H9 (cell line): ENCODE data around the gene TPGS2. TPM values are rescaled to one million over a fixed set of nuclear protein-coding genes. Genes with fewer than 3 reads are reported as not detected.
"Not testable (repeated sequence)": the region's sequence is repeated elsewhere in the genome, so short reads cannot be mapped to it uniquely, and the experiment has no call there.

Experiments used
- DNase-seq: peaks from one replicate; pipeline ENCODE4 v3.0.0-alpha.2; 2017
- H2AFZ ChIP-seq: one replicate; pipeline ENCODE4 v1.6.1; 2013; ENCODE audit warnings: mild to moderate bottlenecking, low read length, control low read depth, moderate library complexity
- H2AK5ac ChIP-seq: 2 replicates; pipeline ENCODE4 v1.6.1; 2013; ENCODE audit warnings: low read length, control low read depth, mixed read lengths; ENCODE audit not compliant: insufficient read length
- H2BK120ac ChIP-seq: one replicate; pipeline ENCODE4 v1.6.1; 2013; ENCODE audit warnings: low read depth, mild to moderate bottlenecking, low read length, control low read depth, inconsistent platforms; ENCODE audit not compliant: poor library complexity, severe bottlenecking
- H2BK12ac ChIP-seq: 2 replicates; pipeline ENCODE4 v1.6.1; 2013; ENCODE audit warnings: low read length, control low read depth, mixed read lengths, low read depth; ENCODE audit not compliant: insufficient read length
- H2BK15ac ChIP-seq: 2 replicates; pipeline ENCODE4 v1.6.1; 2013; ENCODE audit warnings: low read depth, low read length, control low read depth
- H2BK20ac ChIP-seq: one replicate; pipeline ENCODE4 v1.6.1; 2013; ENCODE audit warnings: low read depth, mild to moderate bottlenecking, low read length, control low read depth, inconsistent platforms; ENCODE audit not compliant: poor library complexity, severe bottlenecking
- H2BK5ac ChIP-seq: 2 replicates; pipeline ENCODE4 v1.6.1; 2013; ENCODE audit warnings: low read length, control low read depth, mixed read lengths; ENCODE audit not compliant: insufficient read length
- H3K14ac ChIP-seq: 2 replicates; pipeline ENCODE4 v1.6.1; 2013; ENCODE audit warnings: low read length, control low read depth; ENCODE audit not compliant: insufficient read depth
- H3K18ac ChIP-seq: 2 replicates; pipeline ENCODE4 v1.6.1; 2013; ENCODE audit warnings: low read depth, mild to moderate bottlenecking, mixed read lengths, low read length, control low read depth; ENCODE audit not compliant: insufficient read length
- H3K23ac ChIP-seq: 2 replicates; pipeline ENCODE4 v1.6.1; 2013; ENCODE audit warnings: low read length, control low read depth, mixed read lengths, low read depth; ENCODE audit not compliant: insufficient read length
- H3K23me2 ChIP-seq: 2 replicates; pipeline ENCODE4 v1.6.1; 2013; ENCODE audit warnings: low read depth, mild to moderate bottlenecking, mixed read lengths, low read length, control low read depth; ENCODE audit not compliant: insufficient read length, poor library complexity, severe bottlenecking
- H3K27ac ChIP-seq: 2 replicates; pipeline ENCODE4 v1.5.1; 2013; ENCODE audit warnings: low read length, control low read depth, mixed read lengths, low read depth; ENCODE audit not compliant: insufficient read length
- H3K27me3 ChIP-seq: 2 replicates; pipeline ENCODE4 v1.6.1; 2013; ENCODE audit warnings: low read length, control low read depth, inconsistent platforms; ENCODE audit not compliant: insufficient read depth
- H3K4ac ChIP-seq: 2 replicates; pipeline ENCODE4 v1.6.1; 2013; ENCODE audit warnings: low read depth, mild to moderate bottlenecking, control low read depth, inconsistent platforms, low read length, moderate library complexity
- H3K4me1 ChIP-seq: 2 replicates; pipeline ENCODE4 v1.6.1; 2013; ENCODE audit warnings: low read length, control low read depth, inconsistent platforms; ENCODE audit not compliant: insufficient read depth
- H3K4me2 ChIP-seq: 2 replicates; pipeline ENCODE4 v1.6.1; 2013; ENCODE audit warnings: low read length, control low read depth, mixed read lengths; ENCODE audit not compliant: insufficient read length, insufficient read depth
- H3K56ac ChIP-seq: 2 replicates; pipeline ENCODE4 v1.6.1; 2013; ENCODE audit warnings: low read depth, mild to moderate bottlenecking, mixed read lengths, low read length, control low read depth; ENCODE audit not compliant: insufficient read length
- H3K79me1 ChIP-seq: 2 replicates; pipeline ENCODE4 v1.6.1; 2013; ENCODE audit warnings: low read depth, mild to moderate bottlenecking, moderate library complexity, low read length, control low read depth, inconsistent platforms; ENCODE audit not compliant: insufficient read depth, poor library complexity, severe bottlenecking
- H3K79me2 ChIP-seq: 2 replicates; pipeline ENCODE4 v1.6.1; 2013; ENCODE audit warnings: low read length, control low read depth, inconsistent platforms; ENCODE audit not compliant: insufficient read depth
- H3K9ac ChIP-seq: 2 replicates; pipeline ENCODE4 v1.6.1; 2013; ENCODE audit warnings: low read length, control low read depth, mixed read lengths; ENCODE audit not compliant: insufficient read length; ENCODE audit errors: extremely low read depth
- H3K9me3 ChIP-seq: one replicate; pipeline ENCODE4 v1.6.1; 2013; ENCODE audit warnings: low read depth, low read length, inconsistent platforms; ENCODE audit not compliant: control insufficient read depth
- H3T11ph ChIP-seq: one replicate; pipeline ENCODE4 v1.6.1; 2013; ENCODE audit warnings: mild to moderate bottlenecking, low read length, control low read depth, inconsistent platforms
- H4K20me1 ChIP-seq: one replicate; pipeline ENCODE4 v1.6.1; 2013; ENCODE audit not compliant: control insufficient read depth, insufficient read length, insufficient read depth
- H4K5ac ChIP-seq: 2 replicates; pipeline ENCODE4 v1.6.1; 2013; ENCODE audit warnings: low read depth, mild to moderate bottlenecking, mixed read lengths, low read length, control low read depth; ENCODE audit not compliant: insufficient read length
- H4K8ac ChIP-seq: replicated peaks from 2 replicates; pipeline ENCODE4 v1.6.1; 2013; ENCODE audit warnings: low read length, control low read depth, mixed read lengths, low read depth; ENCODE audit not compliant: insufficient read length
- H4K91ac ChIP-seq: 2 replicates; pipeline ENCODE4 v1.6.1; 2013; ENCODE audit warnings: low read depth, mild to moderate bottlenecking, moderate library complexity, mixed read lengths, low read length, control low read depth; ENCODE audit not compliant: insufficient read length
- H3K27ac Mint-ChIP-seq, 3 experiments: 2 replicates in 2 of 3; 3 replicates in 1 of 3; pipeline ENCODE4 v1.8.0; 2020 to 2021; ENCODE audit warnings: mixed read lengths in 3 of 3, mild to moderate bottlenecking in 1 of 3, moderate library complexity in 1 of 3
- H3K27me3 Mint-ChIP-seq: 2 replicates; pipeline ENCODE4 v1.8.0; 2021; ENCODE audit warnings: low read depth, mild to moderate bottlenecking, moderate library complexity, mixed read lengths
- H3K36me3 Mint-ChIP-seq, 3 experiments: 2 replicates in 2 of 3; 3 replicates in 1 of 3; pipeline ENCODE4 v1.8.0; 2020 to 2021; ENCODE audit warnings: low read depth in 3 of 3, mixed read lengths in 3 of 3; ENCODE audit not compliant: insufficient read depth in 1 of 3
- H3K4me1 Mint-ChIP-seq, 2 experiments: 2 replicates each; pipeline ENCODE4 v1.8.0; 2020; ENCODE audit warnings: mixed read lengths in 2 of 2
- H3K4me3 Mint-ChIP-seq, 2 experiments: 2 replicates in 1 of 2; 3 replicates in 1 of 2; pipeline ENCODE4 v1.8.0; 2020 to 2021; ENCODE audit warnings: mild to moderate bottlenecking in 2 of 2, mixed read lengths in 2 of 2, moderate library complexity in 1 of 2
- H3K9me3 Mint-ChIP-seq, 2 experiments: 2 replicates in 1 of 2; 3 replicates in 1 of 2; pipeline ENCODE4 v1.8.0; 2020; ENCODE audit warnings: mild to moderate bottlenecking in 2 of 2, mixed read lengths in 2 of 2, moderate library complexity in 1 of 2
- WGBS: extraction: QIAGEN DNeasy Blood & Tissue Kit; methylation state at CpG from one replicate; pipeline ENCODE4 v1.1.7; 2013; ENCODE audit warnings: missing lambda C conversion rate, low lambda C conversion rate, mixed read lengths; ENCODE audit not compliant: insufficient read length; ENCODE audit errors: extremely low coverage; 5-methylcytosine and 5-hydroxymethylcytosine counted together
- total RNA-seq: library from RNA; stranded (reverse); gene quantifications from 2 replicates; pipeline ENCODE4 v1.2.1, GENCODE V29; 2021
- TF ChIP-seq, protein P1 (sequence below): fragments of 200-600 bp; sonication (generic); conservative IDR thresholded peaks from 3 replicates; pipeline ENCODE4 v1.8.0; 2021; ENCODE audit warnings: antibody characterized with exemption, mild to moderate bottlenecking

Gene TPGS2
- total RNA-seq, 1 experiment from 2014 or later, result 147 TPM

DNA sequence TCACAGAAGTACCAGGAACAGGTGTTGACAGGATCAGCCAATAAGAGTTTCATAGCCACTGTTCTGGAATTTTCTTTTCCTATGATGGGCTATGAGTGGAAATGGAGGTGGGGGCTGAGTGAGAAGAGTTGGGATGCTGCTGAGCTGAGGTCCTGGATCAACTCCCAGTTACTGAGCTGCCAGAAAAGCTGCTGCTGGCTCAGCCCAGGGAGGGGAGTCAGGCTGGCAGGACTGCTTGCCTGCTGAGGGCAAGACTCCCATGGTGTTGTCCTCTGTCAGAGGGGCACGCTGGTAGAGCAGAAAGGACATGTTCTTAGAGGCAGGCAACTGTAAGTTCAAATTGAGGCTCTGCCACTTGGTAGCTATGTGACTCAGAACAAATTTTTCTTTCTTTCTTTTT is 11.8 kb downstream of the TPGS2 start:
- Histone ChIP-seq H2BK15ac (no peak overlapping the region), H3T11ph (no peak overlapping the region), H2AFZ (no peak overlapping the region), H3K79me2 (no peaks in the 10 kb centered on the region), H3K4me1 (no peaks in the 10 kb centered on the region), H3K14ac (no peak overlapping the region), H3K4me2 (no peak overlapping the region), H3K56ac (no peak overlapping the region), H2AK5ac (no peak overlapping the region), H4K8ac (no peak overlapping the region), H3K9ac (no peak overlapping the region), H4K5ac (no peak overlapping the region), H3K23ac (no peak overlapping the region), H3K9me3 (no peaks in the 10 kb centered on the region), H3K23me2 (no peaks in the 10 kb centered on the region), H2BK5ac (no peak overlapping the region), H4K20me1 (no peaks in the 10 kb centered on the region), H3K18ac (no peak overlapping the region), H4K91ac (no peak overlapping the region), H2BK12ac (no peak overlapping the region), H3K79me1 (peaks cover 3% of the 10 kb centered on the region), H3K27ac (no peak overlapping the region), H2BK120ac (no peak overlapping the region), H3K4ac (no peak overlapping the region), H3K27me3 (no peaks in the 10 kb centered on the region; the same call in 1 of the 2 replicates), H2BK20ac (no peak overlapping the region)
- Mint-ChIP-seq H3K27me3 (no peaks in the 10 kb centered on the region), H3K36me3 (peaks cover 13 to 56% (median 42%) of the 10 kb centered on the region in 3 experiments; a peak in 6 of 7 replicates), H3K9me3 (no peaks in the 10 kb centered on the region), H3K4me1 (peaks cover 0 to 6% of the 10 kb centered on the region in 2 experiments; a peak in 2 of 4 replicates), H3K4me3 (no peak overlapping the region), H3K27ac (no peak overlapping the region)
- no CpG with 5 or more reads among the region's 1 CpG for WGBS
- DNase-seq, result no peak
- TF ChIP-seq, protein P1, sequence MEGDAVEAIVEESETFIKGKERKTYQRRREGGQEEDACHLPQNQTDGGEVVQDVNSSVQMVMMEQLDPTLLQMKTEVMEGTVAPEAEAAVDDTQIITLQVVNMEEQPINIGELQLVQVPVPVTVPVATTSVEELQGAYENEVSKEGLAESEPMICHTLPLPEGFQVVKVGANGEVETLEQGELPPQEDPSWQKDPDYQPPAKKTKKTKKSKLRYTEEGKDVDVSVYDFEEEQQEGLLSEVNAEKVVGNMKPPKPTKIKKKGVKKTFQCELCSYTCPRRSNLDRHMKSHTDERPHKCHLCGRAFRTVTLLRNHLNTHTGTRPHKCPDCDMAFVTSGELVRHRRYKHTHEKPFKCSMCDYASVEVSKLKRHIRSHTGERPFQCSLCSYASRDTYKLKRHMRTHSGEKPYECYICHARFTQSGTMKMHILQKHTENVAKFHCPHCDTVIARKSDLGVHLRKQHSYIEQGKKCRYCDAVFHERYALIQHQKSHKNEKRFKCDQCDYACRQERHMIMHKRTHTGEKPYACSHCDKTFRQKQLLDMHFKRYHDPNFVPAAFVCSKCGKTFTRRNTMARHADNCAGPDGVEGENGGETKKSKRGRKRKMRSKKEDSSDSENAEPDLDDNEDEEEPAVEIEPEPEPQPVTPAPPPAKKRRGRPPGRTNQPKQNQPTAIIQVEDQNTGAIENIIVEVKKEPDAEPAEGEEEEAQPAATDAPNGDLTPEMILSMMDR, result no peak

DNA sequence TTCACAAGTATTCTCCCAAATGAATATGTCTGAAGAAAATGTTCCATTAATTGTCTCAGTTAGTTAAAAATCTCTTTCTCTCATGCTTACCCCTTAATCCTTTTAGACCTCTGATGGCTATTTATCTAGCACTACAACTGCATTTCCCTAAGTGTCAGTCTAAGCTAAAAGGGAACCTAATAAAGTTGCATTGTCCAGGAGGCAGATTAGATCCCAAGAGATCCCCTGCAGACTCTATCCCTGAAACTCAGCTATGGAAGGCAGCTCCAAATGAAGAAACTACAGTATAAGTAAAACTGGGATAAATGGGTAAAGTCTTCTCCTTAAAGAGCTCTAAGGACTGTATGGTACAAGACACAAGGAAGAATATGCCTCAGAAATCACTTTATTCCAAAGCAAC is 12.7 kb downstream of the TPGS2 start:
- not testable (repeated sequence) for H3K56ac ChIP-seq

More for the DNA sequence above, 12.7 kb downstream of the TPGS2 start:
- peaks cover 13 to 58% (median 42%) of the 10 kb centered on the region in 3 experiments; a peak in 6 of 7 replicates for H3K36me3 Mint-ChIP-seq
- H3K4me1 ChIP-seq, H3K27me3 Mint-ChIP-seq, H3K14ac ChIP-seq, H3K27me3 ChIP-seq, H3K9ac ChIP-seq, DNase-seq, H3K23ac ChIP-seq, H2BK15ac ChIP-seq, H4K8ac ChIP-seq, H3T11ph ChIP-seq, H3K4ac ChIP-seq, H2BK5ac ChIP-seq, H2AFZ ChIP-seq, H2BK120ac ChIP-seq, H4K20me1 ChIP-seq, H4K91ac ChIP-seq, H3K4me3 Mint-ChIP-seq, H3K4me2 ChIP-seq, H3K27ac ChIP-seq, H3K18ac ChIP-seq, H3K79me2 ChIP-seq, H2BK12ac ChIP-seq, H3K23me2 ChIP-seq, H3K9me3 Mint-ChIP-seq, H3K4me1 Mint-ChIP-seq, H2AK5ac ChIP-seq, H4K5ac ChIP-seq, H3K79me1 ChIP-seq, H3K9me3 ChIP-seq, H2BK20ac ChIP-seq: not testable (repeated sequence)
- H3K27ac Mint-ChIP-seq, result peak overlapping the region in 1 of 3 experiments; percentile 38; a peak in 1 of 7 replicates
